Parathyroid adenoma (tissue), 2 donors: ENCODE measurements around the gene KANSL2.

Experiments
- H2AFZ ChIP-seq: fragments of 300-600 bp; sonication (generic); one replicate; pipeline ENCODE4 v1.7.0; 2017; ENCODE audit warnings: antibody characterized with exemption, mild to moderate bottlenecking
- H3K27ac ChIP-seq: fragments of 300-600 bp; sonication (generic); one replicate; pipeline ENCODE4 v1.7.0; 2017
- H3K27me3 ChIP-seq: fragments of 300-600 bp; sonication (generic); one replicate; pipeline ENCODE4 v1.7.0; 2017; ENCODE audit warnings: low read length; ENCODE audit not compliant: control insufficient read depth, insufficient read depth
- H3K36me3 ChIP-seq: fragments of 300-600 bp; sonication (generic); one replicate; pipeline ENCODE4 v1.7.0; 2017; ENCODE audit warnings: low read length; ENCODE audit not compliant: control insufficient read depth, insufficient read depth
- H3K4me1 ChIP-seq: fragments of 300-600 bp; sonication (generic); one replicate; pipeline ENCODE4 v1.7.0; 2017; ENCODE audit warnings: control low read depth
- H3K4me2 ChIP-seq: fragments of 300-600 bp; sonication (generic); one replicate; pipeline ENCODE4 v1.7.0; 2017; ENCODE audit warnings: low read length
- H3K4me3 ChIP-seq: fragments of 300-600 bp; sonication (generic); one replicate; pipeline ENCODE4 v1.7.0; 2017; ENCODE audit warnings: low read depth, low read length
- H3K79me2 ChIP-seq: fragments of 300-600 bp; sonication (generic); one replicate; pipeline ENCODE4 v1.7.0; 2017; ENCODE audit warnings: control low read depth
- H3K9ac ChIP-seq: fragments of 300-600 bp; sonication (generic); one replicate; pipeline ENCODE4 v1.7.0; 2017; ENCODE audit warnings: mild to moderate bottlenecking
- H3K9me3 ChIP-seq: fragments of 300-600 bp; sonication (generic); one replicate; pipeline ENCODE4 v1.7.0; 2017; ENCODE audit warnings: low read length; ENCODE audit not compliant: control insufficient read depth
- CTCF ChIP-seq: fragments of 300-600 bp; sonication (generic); IDR thresholded peaks from one replicate; pipeline ENCODE4 v1.7.0; 2017; ENCODE audit warnings: antibody characterized with exemption, mild to moderate bottlenecking
- donor health status: primary hyperparathyroidism.

The KANSL2 gene

GRCh38 chr12:48615681-48616080, 66.4 kb downstream of the KANSL2 start:
- H3K4me3 ChIP-seq: no peak overlapping the region
- H3K4me1 ChIP-seq: no peaks in the 10 kb centered on the region
- no peak overlapping the region for H3K27ac ChIP-seq
- H2AFZ ChIP-seq: no peak overlapping the region
- H3K9me3 ChIP-seq: no peaks in the 10 kb centered on the region
- no peaks in the 10 kb centered on the region for H3K27me3 ChIP-seq
- H3K36me3 ChIP-seq: no peaks in the 10 kb centered on the region
- no peaks in the 10 kb centered on the region for H3K79me2 ChIP-seq
- TF ChIP-seq CTCF: no peak
- H3K4me2 ChIP-seq: no peak overlapping the region
- no peak overlapping the region for H3K9ac ChIP-seq

GRCh38 chr12:48613321-48613720, 68.7 kb downstream of the KANSL2 start:
- no peak for TF ChIP-seq CTCF
- no peak overlapping the region for H3K9ac ChIP-seq
- no peak overlapping the region for H3K27ac ChIP-seq
- no peaks in the 10 kb centered on the region for H3K4me1 ChIP-seq
- H3K4me2 ChIP-seq: no peak overlapping the region
- no peaks in the 10 kb centered on the region for H3K36me3 ChIP-seq
- no peaks in the 10 kb centered on the region for H3K79me2 ChIP-seq
- no peaks in the 10 kb centered on the region for H3K9me3 ChIP-seq
- no peaks in the 10 kb centered on the region for H3K27me3 ChIP-seq
- H2AFZ ChIP-seq: no peak overlapping the region
- H3K4me3 ChIP-seq: no peak overlapping the region
